H1 (cell line): ENCODE results near the gene CD69. TPM values are rescaled to one million over a fixed set of nuclear protein-coding genes. Genes with fewer than 3 reads are reported as not detected.

Experiments used
- EZH2 ChIP-seq: fragments of 200-600 bp; sonication (generic); IDR thresholded peaks from 2 replicates; pipeline ENCODE4 v1.7.1; 2012; ENCODE audit warnings: low read depth, mild to moderate bottlenecking, moderate library complexity, low read length, inconsistent platforms; ENCODE audit not compliant: severe bottlenecking
- SIRT6 ChIP-seq: IDR thresholded peaks from one replicate; pipeline ENCODE4 v1.7.1; 2012; ENCODE audit warnings: low read length, inconsistent platforms
- polyA plus RNA-seq, 7 experiments: library from polyadenylated mRNA; depleted of rRNA in 3 of 7; stranded (reverse) in 5 of 7; unstranded in 2 of 7; fragments of >200 nt in 5 of 7; fragments of 200-250 nt in 2 of 7; gene quantifications; 1 replicate in 5 of 7; 2 replicates in 1 of 7; 4 replicates in 1 of 7; pipeline versions ENCODE4 v1.2.1 to v1.2.3, GENCODE V29; 2011 to 2013; ENCODE audit warnings: missing spikeins in 2 of 7, mixed read lengths in 2 of 7
- total RNA-seq: library from RNA; stranded (reverse); fragmentation: NEBNext Ultra II Directional; extraction: Animal tissue kit (Norgen Biotek cat#: 25700); gene quantifications from 2 replicates; pipeline ENCODE4 v1.2.1, GENCODE V29; 2021

CD69 gene
- total and polyA plus RNA-seq, 2 of the 8 experiments (the other 6 are each of a cell fraction or from before 2014, with no cell fraction given), result not detected

- TF ChIP-seq EZH2, result no peak
- TF ChIP-seq SIRT6, result no peak
Observed at GRCh38 chr12:9758119-9758518, 2.6 kb downstream of the CD69 start (continued).
